Effector memory CD8-positive, alpha-beta T cell (primary cell): Measurements from ENCODE around the gene PTDSS2.
A peak's percentile ranks its signal among the peaks of the same experiment; 100 is the strongest.
"Not testable (repeated sequence)": the region's sequence is repeated elsewhere in the genome, so short reads cannot be mapped to it uniquely, and the experiment has no call there.

Experiments used
- ATAC-seq: fragments of 150-1000 bp; cut with Tn5 transposase; replicated peaks from 2 replicates; pipeline ENCODE4 v1.10.0; 2021; ENCODE audit warnings: mild to moderate bottlenecking, moderate library complexity
- DNase-seq, 3 experiments: peaks; one replicate each; pipeline ENCODE4 v3.0.0; 2021
- H3K27ac Mint-ChIP-seq, 2 donors: one replicate each; pipeline ENCODE4 v1.8.0; 2022; ENCODE audit warnings: mild to moderate bottlenecking in 2 of 2, mixed read lengths in 2 of 2, moderate library complexity in 2 of 2
- H3K27me3 Mint-ChIP-seq, 2 donors: one replicate each; pipeline ENCODE4 v1.8.0; 2022; ENCODE audit warnings: mixed read lengths in 2 of 2
- H3K36me3 Mint-ChIP-seq: one replicate; pipeline ENCODE4 v1.8.0; 2022; ENCODE audit warnings: mild to moderate bottlenecking, moderate library complexity, mixed read lengths; ENCODE audit not compliant: insufficient read depth
- H3K4me1 Mint-ChIP-seq, 2 donors: one replicate each; pipeline ENCODE4 v1.8.0; 2022; ENCODE audit warnings: low read depth in 2 of 2, mixed read lengths in 2 of 2
- H3K4me3 Mint-ChIP-seq, 2 donors: one replicate each; pipeline ENCODE4 v1.8.0; 2022; ENCODE audit warnings: mild to moderate bottlenecking in 2 of 2, mixed read lengths in 2 of 2, moderate library complexity in 2 of 2
- H3K9me3 Mint-ChIP-seq, 2 donors: one replicate each; pipeline ENCODE4 v1.8.0; 2022; ENCODE audit warnings: mixed read lengths in 2 of 2
- total RNA-seq, 9 experiments: gene quantifications; one replicate each; lab custom pipeline; 2026; lab: John Stamatoyannopoulos, UW

The PTDSS2 gene
- 14.3 to 30.1 (median 24.4) reads per million in 9 experiments for total RNA-seq

GRCh38 chr11:449889-450808 is at the start of gene PTDSS2:
TSS of gene PTDSS2 (plus strand) at chr11:450279. CDS start at chr11:450456, 177 bp downstream.
- Mint-ChIP-seq H3K27me3 (no peaks in the 10 kb centered on the region), H3K9me3 (no peaks in the 10 kb centered on the region), H3K36me3 (peaks cover 31% of the 10 kb centered on the region), H3K4me1 (peaks cover 15 to 21% of the 10 kb centered on the region in 2 donors), H3K4me3 (peak within 1 kb of the TSS; percentile 87 to 99), H3K27ac (peak within 1 kb of the TSS; percentile 90 to 97)
- ATAC-seq = peak; percentile 76
- DNase-seq = peak; percentile 94 to 95 (median 94)

- not testable (repeated sequence) for H3K4me3 Mint-ChIP-seq, H3K27ac Mint-ChIP-seq, H3K9me3 Mint-ChIP-seq, DNase-seq, ATAC-seq, H3K27me3 Mint-ChIP-seq, H3K36me3 Mint-ChIP-seq, H3K4me1 Mint-ChIP-seq
Observed at GRCh38 chr11:401196-401595, 48.9 kb upstream of the PTDSS2 start.

- DNase-seq (no peak), ATAC-seq (no peak)
- H3K9me3 Mint-ChIP-seq = no peaks in the 10 kb centered on the region
- H3K4me3 Mint-ChIP-seq = no peak overlapping the region
- no peaks in the 10 kb centered on the region for H3K27me3 Mint-ChIP-seq
- no peak overlapping the region for H3K27ac Mint-ChIP-seq
- H3K4me1 Mint-ChIP-seq = peaks cover 7 to 10% of the 10 kb centered on the region in 2 donors
- peaks cover 7% of the 10 kb centered on the region for H3K36me3 Mint-ChIP-seq
Observed at GRCh38 chr11:403021-403760, 46.9 kb upstream of the PTDSS2 start.

- no peak for DNase-seq
- H3K27ac Mint-ChIP-seq = peak overlapping the region in 1 of 2 donors; percentile 53
Observed at GRCh38 chr11:403761-404431, 46.2 kb upstream of the PTDSS2 start.

GRCh38 chr11:404551-405264 is 45.4 kb upstream of the PTDSS2 start:
- Mint-ChIP-seq H3K4me1 (peaks cover 5 to 11% of the 10 kb centered on the region in 2 donors), H3K36me3 (peaks cover 7% of the 10 kb centered on the region), H3K9me3 (no peaks in the 10 kb centered on the region), H3K27me3 (no peaks in the 10 kb centered on the region), H3K4me3 (peak overlapping the region in 1 of 2 donors; percentile 60), H3K27ac (peak overlapping the region; percentile 53 to 88)
- ATAC-seq (no peak), DNase-seq (no peak)

More at GRCh38 chr11:403761-404431, 46.2 kb upstream of the PTDSS2 start:
- peaks cover 7% of the 10 kb centered on the region for H3K36me3 Mint-ChIP-seq
- H3K27me3 Mint-ChIP-seq = no peaks in the 10 kb centered on the region
- H3K4me3 Mint-ChIP-seq = no peak overlapping the region
- ATAC-seq = no peak
- H3K9me3 Mint-ChIP-seq = no peaks in the 10 kb centered on the region
- H3K4me1 Mint-ChIP-seq = peaks cover 7 to 10% of the 10 kb centered on the region in 2 donors

GRCh38 chr11:405323-405953 is 44.6 kb upstream of the PTDSS2 start:
- Mint-ChIP-seq H3K4me3 (peak overlapping the region; percentile 60), H3K4me1 (peaks cover 3 to 12% of the 10 kb centered on the region in 2 donors), H3K27me3 (no peaks in the 10 kb centered on the region), H3K36me3 (peaks cover 7% of the 10 kb centered on the region), H3K27ac (peak overlapping the region; percentile 41 to 88), H3K9me3 (no peaks in the 10 kb centered on the region)
- DNase-seq (no peak), ATAC-seq (no peak)

- Mint-ChIP-seq H3K9me3 (no peaks in the 10 kb centered on the region), H3K4me1 (peaks cover 3 to 12% of the 10 kb centered on the region in 2 donors), H3K4me3 (peak overlapping the region; percentile 43 to 60), H3K27me3 (no peaks in the 10 kb centered on the region), H3K36me3 (peaks cover 7% of the 10 kb centered on the region), H3K27ac (peak overlapping the region; percentile 75 to 89)
- ATAC-seq = no peak
- DNase-seq = no peak
Observed at GRCh38 chr11:405954-406795, 43.9 kb upstream of the PTDSS2 start.

- peak overlapping the region; percentile 43 to 58 for H3K4me3 Mint-ChIP-seq
- H3K27ac Mint-ChIP-seq = peak overlapping the region; percentile 75 to 89
- DNase-seq (peak; percentile 95 to 96 (median 96)), ATAC-seq (peak; percentile 94)
- peaks cover 7% of the 10 kb centered on the region for H3K36me3 Mint-ChIP-seq
- H3K27me3 Mint-ChIP-seq = no peaks in the 10 kb centered on the region
- H3K9me3 Mint-ChIP-seq = no peaks in the 10 kb centered on the region
- H3K4me1 Mint-ChIP-seq = peaks cover 3 to 12% of the 10 kb centered on the region in 2 donors
Observed at GRCh38 chr11:406796-407650, 43.1 kb upstream of the PTDSS2 start.

GRCh38 chr11:407651-408123 is 42.4 kb upstream of the PTDSS2 start:
- H3K9me3 Mint-ChIP-seq = no peaks in the 10 kb centered on the region
- peak; percentile 2 for ATAC-seq
- H3K4me3 Mint-ChIP-seq = peak overlapping the region; percentile 6 to 58
- no peaks in the 10 kb centered on the region for H3K27me3 Mint-ChIP-seq
- peak in 2 of 3 experiments; percentile 39 to 46 for DNase-seq
- peaks cover 5 to 12% of the 10 kb centered on the region in 2 donors for H3K4me1 Mint-ChIP-seq
- H3K27ac Mint-ChIP-seq = peak overlapping the region; percentile 6 to 75
- H3K36me3 Mint-ChIP-seq = peaks cover 7% of the 10 kb centered on the region

GRCh38 chr11:408154-409007 is 41.7 kb upstream of the PTDSS2 start:
- Mint-ChIP-seq H3K9me3 (no peaks in the 10 kb centered on the region), H3K36me3 (peaks cover 7% of the 10 kb centered on the region), H3K4me1 (peaks cover 12 to 17% of the 10 kb centered on the region in 2 donors), H3K27ac (peak overlapping the region in 1 of 2 donors; percentile 75), H3K4me3 (peak overlapping the region in 1 of 2 donors; percentile 58), H3K27me3 (no peaks in the 10 kb centered on the region)
- DNase-seq = no peak
- ATAC-seq = no peak
